ENCODE measurements around the gene PARP6.

PARP6 gene

GRCh38 chr15:72231066-72231832, 41.1 kb downstream of the PARP6 start, which contains the start of gene PKM:
TSS of gene PKM (minus strand) at chr15:72231190. CDS start at chr15:72219097, 12,093 bp downstream.
- DNase-seq (ENCODE audit: low read depth), result peak; percentile 99

- DNase-seq (ENCODE audit: low read depth), result peak; percentile 94
Observed at GRCh38 chr15:72230197-72231065, 41.9 kb downstream of the PARP6 start.

- no peak for DNase-seq (ENCODE audit: low read depth)
Observed at GRCh38 chr15:72229947-72230196, 42.5 kb downstream of the PARP6 start.

- peak; percentile 68 for DNase-seq (ENCODE audit: low read depth)
Observed at GRCh38 chr15:72229076-72229946, 43.0 kb downstream of the PARP6 start.

- DNase-seq (ENCODE audit: low read depth), result peak; percentile 7
Observed at GRCh38 chr15:72227720-72228119, 44.6 kb downstream of the PARP6 start.

GRCh38 chr15:72227192-72227586, 45.2 kb downstream of the PARP6 start:
- DNase-seq (ENCODE audit: low read depth), result peak; percentile 56

- no peak for DNase-seq (ENCODE audit: low read depth)
Observed at GRCh38 chr15:72223278-72223677, 49.1 kb downstream of the PARP6 start.

GRCh38 chr15:72222393-72222792, 50.0 kb downstream of the PARP6 start:
- peak; percentile 83 for DNase-seq (ENCODE audit: low read depth)

- no peak for DNase-seq (ENCODE audit: low read depth)
Observed at GRCh38 chr15:72220687-72221086, 51.7 kb downstream of the PARP6 start.

- no peak for DNase-seq (ENCODE audit: low read depth)
Observed at GRCh38 chr15:72217216-72217615, 55.1 kb downstream of the PARP6 start.

GRCh38 chr15:72216079-72216478, 56.3 kb downstream of the PARP6 start:
- DNase-seq (ENCODE audit: low read depth), result no peak

GRCh38 chr15:72207558-72208085, 64.7 kb downstream of the PARP6 start:
- DNase-seq (ENCODE audit: low read depth), result no peak

GRCh38 chr15:72206677-72207000, 65.7 kb downstream of the PARP6 start:
- no peak for DNase-seq (ENCODE audit: low read depth)

GRCh38 chr15:72205896-72206676, 66.3 kb downstream of the PARP6 start:
- no peak for DNase-seq (ENCODE audit: low read depth)

GRCh38 chr15:72205273-72205672, 67.1 kb downstream of the PARP6 start:
- no peak for DNase-seq (ENCODE audit: low read depth)

GRCh38 chr15:72203507-72203837, 68.9 kb downstream of the PARP6 start:
- DNase-seq (ENCODE audit: low read depth), result peak; percentile 94

- no peak for DNase-seq (ENCODE audit: low read depth)
Observed at GRCh38 chr15:72202801-72203506, 69.4 kb downstream of the PARP6 start.

GRCh38 chr15:72202302-72202701, 70.1 kb downstream of the PARP6 start:
- no peak for DNase-seq (ENCODE audit: low read depth)

- peak; percentile 21 for DNase-seq (ENCODE audit: low read depth)
Observed at GRCh38 chr15:72201391-72201921, 70.9 kb downstream of the PARP6 start.

GRCh38 chr15:72200395-72201237, 71.7 kb downstream of the PARP6 start:
- DNase-seq (ENCODE audit: low read depth), result no peak
